BE2C (cell line): ENCODE measurements around the gene USP32.
"Not testable (repeated sequence)": the region's sequence is repeated elsewhere in the genome, so short reads cannot be mapped to it uniquely, and the experiment has no call there.

Source experiments
- DNase-seq: peaks from one replicate; pipeline ENCODE4 v3.0.0-alpha.2; 2020
- H3K27me3 ChIP-seq: fragments of 250-450 bp; sonication (Bioruptor Pico); 2 replicates; pipeline ENCODE4 v1.5.1; 2020; ENCODE audit warnings: mild to moderate bottlenecking
- H3K36me3 ChIP-seq: fragments of 250-450 bp; sonication (Bioruptor Pico); 2 replicates; pipeline ENCODE4 v1.5.1; 2020; ENCODE audit warnings: mild to moderate bottlenecking
- H3K4me1 ChIP-seq: fragments of 250-450 bp; sonication (Bioruptor Pico); 2 replicates; pipeline ENCODE4 v1.5.1; 2020
- H3K4me3 ChIP-seq: 2 replicates; pipeline ENCODE4 v1.5.1; 2011; ENCODE audit warnings: low read depth, low read length
- H3K9me3 ChIP-seq: fragments of 250-450 bp; sonication (Bioruptor Pico); 2 replicates; pipeline ENCODE4 v1.5.1; 2020
- CTCF ChIP-seq: IDR thresholded peaks from 2 replicates; pipeline ENCODE4 v1.5.1; 2012; ENCODE audit warnings: mild to moderate bottlenecking, low read depth, low read length

USP32 gene

GRCh38 chr17:60229188-60229802 is 162.6 kb downstream of the USP32 start:
- H3K9me3 ChIP-seq = no peaks in the 10 kb centered on the region
- DNase-seq = no peak
- H3K4me3 ChIP-seq = no peak overlapping the region
- TF ChIP-seq CTCF = peak; percentile 22; the same call in 1 of the 2 replicates
- no peaks in the 10 kb centered on the region for H3K27me3 ChIP-seq
- peaks cover 13% of the 10 kb centered on the region for H3K36me3 ChIP-seq
- peaks cover 5% of the 10 kb centered on the region for H3K4me1 ChIP-seq

GRCh38 chr17:60227276-60227675 is 164.7 kb downstream of the USP32 start:
- H3K36me3 ChIP-seq = peaks cover 29% of the 10 kb centered on the region
- not testable (repeated sequence) for H3K4me1 ChIP-seq, DNase-seq, H3K27me3 ChIP-seq, H3K9me3 ChIP-seq, H3K4me3 ChIP-seq

- H3K27me3 ChIP-seq = no peaks in the 10 kb centered on the region
- no peak for DNase-seq
- no peak overlapping the region for H3K4me3 ChIP-seq
- no peak for TF ChIP-seq CTCF
- no peaks in the 10 kb centered on the region for H3K9me3 ChIP-seq
- peaks cover 37% of the 10 kb centered on the region for H3K36me3 ChIP-seq
- H3K4me1 ChIP-seq = no peaks in the 10 kb centered on the region
These were observed 167.9 kb downstream of the USP32 start for GRCh38 chr17:60224064-60224463.

- Histone ChIP-seq H3K4me1 (no peaks in the 10 kb centered on the region), H3K4me3 (no peak overlapping the region), H3K27me3 (no peaks in the 10 kb centered on the region), H3K36me3 (peaks cover 37% of the 10 kb centered on the region), H3K9me3 (no peaks in the 10 kb centered on the region)
- no peak for DNase-seq
- TF ChIP-seq CTCF = no peak
These were observed 168.5 kb downstream of the USP32 start for GRCh38 chr17:60223456-60223855.

- not testable (repeated sequence) for DNase-seq, H3K27me3 ChIP-seq, H3K4me1 ChIP-seq, H3K9me3 ChIP-seq, H3K4me3 ChIP-seq
- H3K36me3 ChIP-seq = peaks cover 19% of the 10 kb centered on the region
These were observed 173.2 kb downstream of the USP32 start for GRCh38 chr17:60218774-60219173.

- H3K4me1 ChIP-seq, H3K36me3 ChIP-seq, H3K4me3 ChIP-seq, DNase-seq, H3K9me3 ChIP-seq, H3K27me3 ChIP-seq: not testable (repeated sequence)
These were observed 176.0 kb downstream of the USP32 start for GRCh38 chr17:60215895-60216294.

GRCh38 chr17:60211282-60211681 is 180.7 kb downstream of the USP32 start:
- not testable (repeated sequence) for H3K4me3 ChIP-seq, DNase-seq, H3K4me1 ChIP-seq, H3K36me3 ChIP-seq, H3K27me3 ChIP-seq, H3K9me3 ChIP-seq

DNA sequence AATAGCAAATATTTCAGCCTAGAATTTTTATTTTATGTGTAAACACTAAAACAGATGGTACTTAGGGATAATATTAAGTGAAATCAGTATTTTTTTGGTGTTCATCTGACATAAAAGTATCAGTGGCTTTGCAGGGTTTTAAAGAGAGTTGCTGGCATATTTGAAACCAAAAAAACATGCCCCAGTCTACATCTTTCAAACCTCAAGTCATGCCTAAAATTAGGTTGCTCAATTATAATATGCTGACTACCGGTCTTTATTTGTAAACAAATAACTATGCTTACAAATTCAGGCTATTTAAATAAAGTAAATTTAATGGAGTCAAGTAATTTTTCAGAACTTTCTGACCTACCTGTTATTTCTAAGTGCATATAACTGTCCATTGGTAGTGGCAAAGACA is 183.6 kb downstream of the USP32 start:
- not testable (repeated sequence) for H3K4me3 ChIP-seq, H3K4me1 ChIP-seq, H3K36me3 ChIP-seq, DNase-seq, H3K9me3 ChIP-seq, H3K27me3 ChIP-seq

DNA sequence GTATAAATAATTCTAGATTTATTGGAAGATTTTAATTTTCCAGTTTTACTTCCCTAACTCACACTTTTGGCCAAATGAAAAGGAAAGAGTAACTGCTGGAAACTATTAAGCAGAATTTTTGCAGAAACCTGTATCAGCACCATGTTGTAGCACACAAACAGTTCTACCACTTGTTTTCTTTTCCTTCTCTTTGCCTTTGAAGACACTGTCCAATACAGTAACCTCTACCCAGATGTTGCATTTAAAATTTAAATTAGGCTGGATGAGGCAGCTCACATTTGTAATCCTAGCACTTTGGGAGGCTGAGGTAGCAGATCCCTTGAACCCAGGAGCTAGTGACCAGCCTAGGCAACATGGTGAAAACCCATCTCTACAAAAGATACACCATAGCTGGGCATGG is 186.2 kb downstream of the USP32 start:
- H3K4me3 ChIP-seq, H3K4me1 ChIP-seq, H3K9me3 ChIP-seq, H3K36me3 ChIP-seq, DNase-seq, H3K27me3 ChIP-seq: not testable (repeated sequence)

DNA sequence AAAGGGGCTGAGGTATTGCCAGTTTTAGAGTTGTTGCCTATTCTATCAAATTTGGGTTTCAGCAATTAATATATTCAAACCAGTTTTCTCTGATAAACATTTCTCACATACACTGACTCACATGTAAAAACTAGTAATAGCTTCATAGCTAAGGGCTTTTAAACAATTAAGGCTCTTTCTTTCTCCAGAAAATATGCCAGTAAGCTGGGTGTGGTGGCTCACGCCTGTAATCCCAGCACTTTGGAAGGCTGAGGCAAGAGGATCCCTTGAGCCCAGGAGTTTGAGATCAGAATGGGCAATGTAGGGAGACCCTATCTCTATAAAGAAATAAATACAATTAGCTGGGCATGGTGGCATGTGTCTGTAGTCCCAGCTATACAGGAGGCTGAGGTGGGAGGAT is 193.3 kb downstream of the USP32 start:
- H3K9me3 ChIP-seq, H3K27me3 ChIP-seq, H3K4me1 ChIP-seq, H3K4me3 ChIP-seq, DNase-seq, H3K36me3 ChIP-seq: not testable (repeated sequence)

- not testable (repeated sequence) for H3K4me3 ChIP-seq
These were observed 197.8 kb downstream of the USP32 start for GRCh38 chr17:60194141-60194540.

More at GRCh38 chr17:60194141-60194540, 197.8 kb downstream of the USP32 start:
- H3K4me1 ChIP-seq, H3K9me3 ChIP-seq, H3K27me3 ChIP-seq, DNase-seq: not testable (repeated sequence)
- H3K36me3 ChIP-seq = peaks cover 19% of the 10 kb centered on the region
